ENCODE measurements around the gene HAL.

The HAL gene

GRCh38 chr12:96006727-96007126, 10.6 kb upstream of the HAL start:
- DNase-seq, result no peak

GRCh38 chr12:96000858-96001257, 4.7 kb upstream of the HAL start:
- DNase-seq, result no peak

- no peak for DNase-seq
Measured at GRCh38 chr12:95999484-95999883, 3.3 kb upstream of the HAL start.

- peak in 2 of 4 experiments; percentile 2 to 7 for DNase-seq
Measured at GRCh38 chr12:95998611-95999286, 2.6 kb upstream of the HAL start.

GRCh38 chr12:95997911-95998510, 1.9 kb upstream of the HAL start:
- no peak for DNase-seq

GRCh38 chr12:95997276-95997675, 1.1 kb upstream of the HAL start:
- DNase-seq, result no peak

- DNase-seq, result no peak
Measured at GRCh38 chr12:95995238-95996031, 709 bp downstream of the HAL start.

- DNase-seq, result no peak
Measured at GRCh38 chr12:95994476-95994875, 1.7 kb downstream of the HAL start.

GRCh38 chr12:95993907-95994306, 2.2 kb downstream of the HAL start:
- DNase-seq, result no peak

GRCh38 chr12:95990136-95990535, 6.0 kb downstream of the HAL start:
- no peak for DNase-seq

- DNase-seq, result no peak
Measured at GRCh38 chr12:95989504-95990123, 6.5 kb downstream of the HAL start.

- DNase-seq, result no peak
Measured at GRCh38 chr12:95988506-95989275, 7.5 kb downstream of the HAL start.

GRCh38 chr12:95986635-95987570, 9.2 kb downstream of the HAL start:
- DNase-seq, result no peak

GRCh38 chr12:95984682-95985081, 11.5 kb downstream of the HAL start:
- DNase-seq, result no peak

- DNase-seq, result no peak
Measured at GRCh38 chr12:95982602-95983001, 13.5 kb downstream of the HAL start.

GRCh38 chr12:95980437-95980836, 15.7 kb downstream of the HAL start:
- DNase-seq, result no peak

- no peak for DNase-seq
Measured at GRCh38 chr12:95978774-95979173, 17.4 kb downstream of the HAL start.

GRCh38 chr12:95978351-95978750, 17.8 kb downstream of the HAL start:
- DNase-seq, result no peak

- no peak for DNase-seq
Measured at GRCh38 chr12:95977764-95978305, 18.3 kb downstream of the HAL start.

- DNase-seq, result no peak
Measured at GRCh38 chr12:95976416-95976832, 19.7 kb downstream of the HAL start.

GRCh38 chr12:95975491-95975890, 20.7 kb downstream of the HAL start:
- DNase-seq, result no peak

Measured in activated CD4-positive, CD25-positive, alpha-beta regulatory T cell (primary cell).